Choroid plexus epithelial cell (primary cell): ENCODE data around the gene NOTCH4.

Source experiments
- DNase-seq: peaks from one replicate; pipeline ENCODE4 v3.0.0-alpha.2; 2010; ENCODE audit warnings: low read depth
- H3K4me3 ChIP-seq: 2 replicates; pipeline ENCODE4 v1.5.1; 2011; ENCODE audit warnings: low read depth, mild to moderate bottlenecking, control low read depth, low read length, moderate library complexity
- CTCF ChIP-seq: conservative IDR thresholded peaks from 2 replicates; pipeline ENCODE4 v1.5.1; 2011; ENCODE audit warnings: low read depth, mild to moderate bottlenecking, control low read depth, inconsistent platforms, low read length, moderate library complexity

Gene NOTCH4

DNA sequence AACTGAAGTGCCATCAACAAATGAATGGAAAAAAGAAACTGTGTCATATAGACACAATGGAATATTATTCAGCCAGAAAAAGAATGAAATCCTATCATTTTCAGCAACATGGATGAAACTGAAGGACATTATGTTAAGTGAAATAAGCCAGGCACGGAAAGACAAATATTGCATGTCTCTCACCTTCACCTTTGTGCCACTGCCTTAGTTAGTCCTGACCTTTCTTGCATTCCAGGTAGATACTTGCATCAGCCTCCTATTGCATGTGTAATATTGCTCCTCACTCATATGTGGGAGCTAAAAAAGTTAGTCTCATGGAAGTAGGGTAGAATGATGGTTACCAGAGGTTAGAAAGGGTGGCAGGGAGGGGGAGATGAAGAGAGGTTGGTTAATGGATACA lies 14.9 kb downstream of the NOTCH4 start:
- TF ChIP-seq CTCF: no peak
- no peak for DNase-seq
- no peak overlapping the region for H3K4me3 ChIP-seq

DNA sequence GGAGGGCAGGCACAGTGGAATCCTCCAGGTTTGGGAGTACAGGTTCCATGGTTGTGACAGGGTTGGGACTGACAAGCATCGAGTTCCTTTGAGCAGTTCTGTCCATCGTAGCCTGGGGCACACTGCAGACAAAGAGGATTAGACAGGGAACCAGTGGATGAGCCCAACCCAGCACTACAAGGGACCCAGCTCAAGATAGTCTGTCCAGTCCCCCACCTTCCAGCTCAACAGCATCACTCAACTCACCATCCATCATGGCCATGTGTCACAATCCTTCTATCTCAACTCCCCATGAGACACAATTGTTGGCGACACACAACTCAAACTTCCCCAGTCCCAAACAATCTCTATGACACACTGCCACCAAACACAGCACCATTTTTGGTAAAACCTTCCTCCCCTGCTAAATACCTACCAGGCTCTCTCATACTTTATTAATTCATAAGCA lies 19.6 kb downstream of the NOTCH4 start:
- TF ChIP-seq CTCF: no peak
- H3K4me3 ChIP-seq: no peak overlapping the region
- DNase-seq: no peak

GRCh38 chr6:32203426-32204267 lies 20.2 kb downstream of the NOTCH4 start:
- DNase-seq: peak; percentile 6
- no peak overlapping the region for H3K4me3 ChIP-seq
- TF ChIP-seq CTCF: no peak

DNA sequence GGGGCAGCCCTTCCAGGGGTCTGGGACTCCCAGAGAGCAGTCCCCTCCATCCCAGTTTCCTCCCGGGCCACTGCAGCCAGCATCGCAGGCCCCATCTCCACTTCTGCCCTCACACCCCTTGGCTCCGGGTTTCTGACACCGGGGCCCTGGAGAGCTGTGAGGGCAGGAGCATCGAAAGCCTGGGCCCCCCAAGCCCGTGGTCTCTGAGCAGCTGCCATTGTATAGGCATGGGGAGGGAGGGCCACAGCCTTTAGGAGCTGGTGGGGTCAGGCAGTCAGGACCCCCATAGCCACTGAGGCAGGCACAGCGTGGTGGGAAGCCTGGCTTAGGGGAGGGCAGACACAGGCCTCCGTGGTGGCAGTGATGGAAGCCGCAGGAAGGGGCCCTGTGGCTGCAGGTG lies 21.7 kb downstream of the NOTCH4 start:
- TF ChIP-seq CTCF: no peak
- H3K4me3 ChIP-seq: no peak overlapping the region
- no peak for DNase-seq

DNA sequence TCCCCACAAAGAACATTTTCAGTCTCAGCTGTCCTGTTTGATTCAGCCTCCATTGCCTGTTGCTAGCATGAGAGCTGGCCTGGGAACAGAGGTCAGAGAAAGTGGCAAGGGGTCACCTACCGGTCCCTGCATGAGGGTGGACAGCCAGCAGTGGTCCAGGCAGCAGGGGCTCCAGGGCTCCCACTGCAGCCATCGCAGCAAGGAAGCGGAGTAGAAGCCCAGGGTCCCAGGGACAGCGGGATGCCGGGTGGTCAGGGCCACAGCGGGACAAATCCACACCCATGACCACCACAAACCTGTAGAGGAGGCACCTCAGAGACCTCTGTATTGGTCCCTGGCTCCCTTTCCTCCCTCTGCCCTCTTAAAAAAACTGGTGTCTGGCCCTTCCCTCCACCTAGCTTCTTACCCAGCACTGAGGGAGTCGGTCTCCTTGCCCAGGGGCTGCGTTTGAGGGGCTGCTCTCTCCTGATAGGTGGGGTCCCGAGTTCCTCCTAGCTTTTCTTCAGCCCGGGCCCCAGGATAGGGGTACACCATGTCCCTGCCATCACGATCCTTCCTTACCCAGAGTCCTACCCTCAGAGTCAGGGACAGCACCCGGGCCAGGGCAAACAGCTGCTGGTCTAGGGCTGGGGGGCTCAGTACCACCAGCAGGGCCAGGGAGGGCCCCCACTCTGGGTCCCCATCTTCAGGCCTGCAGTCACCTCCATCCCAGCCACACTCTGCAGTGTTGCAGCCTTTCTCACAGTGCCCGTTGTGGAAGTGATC lies 23.0 kb downstream of the NOTCH4 start:
- no peak overlapping the region for H3K4me3 ChIP-seq
- TF ChIP-seq CTCF: no peak
- no peak for DNase-seq

DNA sequence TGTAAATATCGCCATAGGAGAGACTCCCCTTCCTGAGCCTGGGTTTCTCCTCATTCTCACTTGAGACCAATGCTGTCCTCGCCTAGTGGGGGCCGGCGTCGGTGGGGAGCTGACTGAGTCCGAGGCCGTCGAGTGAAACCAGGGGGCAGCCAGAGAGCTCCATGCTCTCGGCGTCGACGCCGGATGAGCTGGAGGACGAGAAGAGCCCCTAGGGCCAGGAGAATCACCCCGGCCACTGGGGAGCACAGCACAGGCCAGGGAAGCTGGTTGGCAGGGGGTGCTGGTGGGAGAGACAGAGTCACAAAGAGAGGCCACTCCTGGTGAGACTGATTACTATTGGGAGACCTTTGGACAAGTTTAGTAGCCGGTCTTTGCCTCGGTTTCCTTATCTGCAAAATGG lies 25.0 kb downstream of the NOTCH4 start:
- TF ChIP-seq CTCF: no peak
- DNase-seq: no peak
- H3K4me3 ChIP-seq: no peak overlapping the region
